Neural cell (in vitro differentiated cells): Measurements from ENCODE around the gene CUX1. TPM values are rescaled to one million over a fixed set of nuclear protein-coding genes. Genes with fewer than 3 reads are reported as not detected.

Experiments
- H2AFZ ChIP-seq: fragments of 200-600, 300-800 bp; sonication (generic), shearing (Covaris generic); 2 replicates; pipeline ENCODE4 v1.6.0; 2014; ENCODE audit warnings: low read depth, mild to moderate bottlenecking, antibody characterized with exemption, low read length, moderate library complexity
- H3F3A ChIP-seq: fragments of 200-600 bp; shearing (Covaris generic); 2 replicates; pipeline ENCODE4 v1.6.1; 2016; ENCODE audit warnings: mild to moderate bottlenecking, moderate library complexity, mixed read lengths, antibody characterized with exemption, low read length; ENCODE audit not compliant: insufficient read depth, poor library complexity, severe bottlenecking
- H3K27ac ChIP-seq: fragments of 200-600, 300-800 bp; sonication (generic), shearing (Covaris generic); 2 replicates; pipeline ENCODE4 v1.5.1; 2014; ENCODE audit warnings: mild to moderate bottlenecking, low read length, moderate library complexity
- H3K27me3 ChIP-seq: fragments of 300-800, 200-600 bp; sonication (generic), shearing (Covaris generic); 2 replicates; pipeline ENCODE4 v1.6.0; 2014; ENCODE audit warnings: mild to moderate bottlenecking, low read depth, low read length, moderate library complexity; ENCODE audit not compliant: insufficient read depth
- H3K36me3 ChIP-seq: fragments of 300-800, 200-600 bp; sonication (generic), shearing (Covaris generic); 2 replicates; pipeline ENCODE4 v1.5.1; 2014; ENCODE audit warnings: mild to moderate bottlenecking, antibody characterized with exemption, low read length, moderate library complexity; ENCODE audit not compliant: insufficient read depth
- H3K4me2 ChIP-seq: fragments of 300-800, 200-600 bp; sonication (generic), shearing (Covaris generic); 2 replicates; pipeline ENCODE4 v1.6.0; 2014; ENCODE audit warnings: mild to moderate bottlenecking, low read length
- H3K4me3 ChIP-seq: fragments of 300-800, 200-600 bp; sonication (generic), shearing (Covaris generic); 2 replicates; pipeline ENCODE4 v1.5.1; 2014; ENCODE audit warnings: mild to moderate bottlenecking, low read length, moderate library complexity
- H3K79me2 ChIP-seq: fragments of 200-600 bp; shearing (Covaris generic); replicated peaks from 2 replicates; pipeline ENCODE4 v1.6.0; 2014; ENCODE audit warnings: mild to moderate bottlenecking, low read length, moderate library complexity; ENCODE audit not compliant: insufficient read depth
- H3K9ac ChIP-seq: fragments of 300-800, 200-600 bp; sonication (generic), shearing (Covaris generic); 2 replicates; pipeline ENCODE4 v1.6.1; 2016; ENCODE audit warnings: mild to moderate bottlenecking, low read length, mixed read lengths
- H3K9me2 ChIP-seq: fragments of 200-600 bp; shearing (Covaris generic); 2 replicates; pipeline ENCODE4 v1.6.1; 2016; ENCODE audit warnings: mild to moderate bottlenecking, low read length, mixed read lengths; ENCODE audit not compliant: insufficient read depth
- H3K9me3 ChIP-seq: fragments of 200-600, 300-800 bp; sonication (generic), shearing (Covaris generic); 2 replicates; pipeline ENCODE4 v1.6.1; 2016; ENCODE audit warnings: mild to moderate bottlenecking, mixed run types, low read length, moderate library complexity, mixed read lengths
- H4K20me1 ChIP-seq: fragments of 200-600 bp; shearing (Covaris generic); 2 replicates; pipeline ENCODE4 v1.6.1; 2016; ENCODE audit warnings: mild to moderate bottlenecking, mixed run types; ENCODE audit not compliant: insufficient read depth
- EP300 ChIP-seq: fragments of 450-650 bp; conservative IDR thresholded peaks from 2 replicates; pipeline ENCODE4 v1.6.1; 2014; ENCODE audit warnings: antibody characterized with exemption, mild to moderate bottlenecking, moderate library complexity; ENCODE audit not compliant: poor library complexity, severe bottlenecking
- EZH2 ChIP-seq: fragments of 200-600, 300-800 bp; shearing (Covaris generic), sonication (generic); IDR thresholded peaks from 2 replicates; pipeline ENCODE4 v1.6.1; 2014; ENCODE audit warnings: antibody characterized with exemption, low read length, borderline replicate concordance, mild to moderate bottlenecking; ENCODE audit not compliant: insufficient read depth, poor library complexity, severe bottlenecking
- MXI1 ChIP-seq: fragments of 450-650 bp; conservative IDR thresholded peaks from 2 replicates; pipeline ENCODE4 v1.6.1; 2014; ENCODE audit warnings: antibody characterized with exemption, mild to moderate bottlenecking; ENCODE audit not compliant: poor library complexity, severe bottlenecking
- POLR2AphosphoS5 ChIP-seq: IDR thresholded peaks from 2 replicates; pipeline ENCODE4 v1.6.1; 2012
- RAD21 ChIP-seq: fragments of 450-650 bp; conservative IDR thresholded peaks from 2 replicates; pipeline ENCODE4 v1.6.1; 2014; ENCODE audit warnings: antibody characterized with exemption, mild to moderate bottlenecking, moderate library complexity
- SMC3 ChIP-seq: fragments of 450-650 bp; conservative IDR thresholded peaks from 2 replicates; pipeline ENCODE4 v1.6.1; 2014; ENCODE audit warnings: antibody characterized with exemption, mild to moderate bottlenecking, moderate library complexity; ENCODE audit not compliant: poor library complexity
- TAF1 ChIP-seq: IDR thresholded peaks from 2 replicates; pipeline ENCODE4 v1.6.1; 2012; ENCODE audit warnings: low read depth
- polyA plus RNA-seq: library from polyadenylated mRNA; depleted of rRNA; stranded (reverse); fragments of >200 nt; gene quantifications from 2 replicates; pipeline ENCODE4 v1.2.3, GENCODE V29; 2014
- TF ChIP-seq, protein P1 (sequence below): IDR thresholded peaks from 2 replicates; pipeline ENCODE4 v1.6.1; 2012; ENCODE audit warnings: borderline replicate concordance
- TF ChIP-seq, protein P2 (sequence below): fragments of 450-650 bp; IDR thresholded peaks from 2 replicates; pipeline ENCODE4 v1.5.1; 2014; ENCODE audit warnings: antibody characterized with exemption, mild to moderate bottlenecking, moderate library complexity; ENCODE audit not compliant: poor library complexity, severe bottlenecking

CUX1 gene
- polyA plus RNA-seq, 1 donor from 2014 or later, result 26.6 TPM

DNA sequence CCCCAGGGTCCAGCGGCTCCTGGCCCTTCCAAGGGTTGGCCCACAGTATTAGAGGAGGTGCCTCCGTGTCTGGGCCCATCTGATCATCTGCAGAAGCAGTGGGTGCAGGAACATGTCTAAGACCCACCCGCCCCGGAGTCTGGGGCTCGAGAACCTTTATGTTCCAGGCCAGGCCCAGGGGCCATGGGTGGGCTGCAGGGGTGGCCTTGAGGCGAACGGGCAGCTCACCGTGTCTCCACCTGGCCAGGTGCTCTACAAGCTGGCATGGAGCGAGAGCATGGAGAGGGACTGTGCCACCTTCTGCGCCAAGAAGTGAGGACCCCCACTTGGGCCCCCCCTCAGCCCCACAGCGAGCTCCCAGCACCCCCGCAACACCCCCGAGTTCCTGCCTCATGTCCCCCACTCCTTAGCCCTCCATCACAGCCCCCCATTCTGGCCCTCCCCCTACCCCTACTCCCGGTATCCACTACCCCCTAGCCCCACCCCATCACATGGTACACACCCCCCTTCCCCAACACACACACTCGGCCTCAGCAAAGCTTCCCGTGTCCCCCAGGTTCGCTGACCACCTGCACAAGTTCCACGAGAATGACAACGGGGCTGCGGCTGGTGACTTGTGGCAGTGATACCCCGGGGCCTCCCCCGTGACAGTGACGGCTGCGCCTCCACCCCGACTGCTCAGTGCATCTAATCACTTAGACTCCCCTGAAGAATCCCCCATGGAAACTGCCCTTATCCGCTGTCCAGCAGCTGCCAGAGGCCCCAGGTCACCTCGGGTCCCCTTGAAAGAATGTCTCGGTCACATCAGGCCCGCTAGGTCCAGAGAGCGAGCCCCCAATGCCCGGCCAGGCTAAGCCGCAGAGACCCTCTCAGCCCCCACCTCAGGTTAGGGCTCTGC is 465.3 kb downstream of the CUX1 start:
- no peak for TF ChIP-seq EP300
- no peak for TF ChIP-seq MXI1
- Histone ChIP-seq H3K9me2 (no peaks in the 10 kb centered on the region), H3K9me3 (no peaks in the 10 kb centered on the region), H3K36me3 (no peaks in the 10 kb centered on the region), H3K27ac (no peak overlapping the region), H3K4me2 (no peak overlapping the region), H3K27me3 (no peaks in the 10 kb centered on the region), H2AFZ (no peak overlapping the region), H4K20me1 (no peaks in the 10 kb centered on the region), H3F3A (no peaks in the 10 kb centered on the region), H3K9ac (no peak overlapping the region), H3K79me2 (peaks cover 3% of the 10 kb centered on the region), H3K4me3 (no peak overlapping the region)

DNA sequence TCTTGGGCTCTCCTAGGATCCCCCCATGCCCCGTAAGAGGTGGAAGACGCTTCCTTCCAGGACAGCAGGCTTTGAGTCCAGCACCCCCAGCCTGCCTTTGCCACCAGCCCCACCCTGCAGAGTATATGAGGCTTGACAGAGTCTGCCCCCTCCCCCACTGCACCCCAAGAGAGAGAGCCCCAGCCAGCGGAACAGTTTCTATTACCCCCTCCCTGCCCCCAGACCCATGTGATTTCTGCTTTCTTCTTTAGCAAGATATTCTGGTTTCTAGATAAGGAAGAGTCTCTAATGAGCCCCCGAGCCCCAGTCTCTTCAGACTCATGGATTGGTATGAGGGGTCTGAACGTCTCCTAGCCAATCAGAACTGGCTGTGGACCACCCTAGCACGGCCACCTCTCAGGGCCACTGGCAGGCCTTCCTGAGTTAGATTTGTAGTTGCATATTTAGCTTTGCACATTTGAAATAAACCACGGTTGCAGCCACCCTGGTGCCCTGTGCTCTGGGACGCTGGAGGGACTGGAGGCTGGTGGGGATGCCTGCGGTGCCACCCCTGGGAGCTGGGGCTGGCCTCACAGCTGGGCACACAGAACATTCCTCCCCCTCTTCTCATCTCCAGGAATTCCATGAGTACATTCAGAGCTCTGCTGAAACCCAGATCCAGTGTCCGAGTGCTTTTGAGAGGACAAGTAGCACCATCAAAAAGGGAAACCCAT is 466.2 kb downstream of the CUX1 start:
- Histone ChIP-seq H3K27ac (no peak overlapping the region), H4K20me1 (peaks cover 7% of the 10 kb centered on the region), H2AFZ (no peak overlapping the region), H3K4me2 (no peak overlapping the region), H3K9me3 (no peaks in the 10 kb centered on the region), H3K27me3 (no peaks in the 10 kb centered on the region), H3K36me3 (no peaks in the 10 kb centered on the region), H3K79me2 (peaks cover 12% of the 10 kb centered on the region), H3K9me2 (no peaks in the 10 kb centered on the region), H3F3A (no peaks in the 10 kb centered on the region), H3K4me3 (no peak overlapping the region), H3K9ac (no peak overlapping the region)
- no peak for TF ChIP-seq TAF1
- no peak for TF ChIP-seq EZH2
- TF ChIP-seq, protein P1, sequence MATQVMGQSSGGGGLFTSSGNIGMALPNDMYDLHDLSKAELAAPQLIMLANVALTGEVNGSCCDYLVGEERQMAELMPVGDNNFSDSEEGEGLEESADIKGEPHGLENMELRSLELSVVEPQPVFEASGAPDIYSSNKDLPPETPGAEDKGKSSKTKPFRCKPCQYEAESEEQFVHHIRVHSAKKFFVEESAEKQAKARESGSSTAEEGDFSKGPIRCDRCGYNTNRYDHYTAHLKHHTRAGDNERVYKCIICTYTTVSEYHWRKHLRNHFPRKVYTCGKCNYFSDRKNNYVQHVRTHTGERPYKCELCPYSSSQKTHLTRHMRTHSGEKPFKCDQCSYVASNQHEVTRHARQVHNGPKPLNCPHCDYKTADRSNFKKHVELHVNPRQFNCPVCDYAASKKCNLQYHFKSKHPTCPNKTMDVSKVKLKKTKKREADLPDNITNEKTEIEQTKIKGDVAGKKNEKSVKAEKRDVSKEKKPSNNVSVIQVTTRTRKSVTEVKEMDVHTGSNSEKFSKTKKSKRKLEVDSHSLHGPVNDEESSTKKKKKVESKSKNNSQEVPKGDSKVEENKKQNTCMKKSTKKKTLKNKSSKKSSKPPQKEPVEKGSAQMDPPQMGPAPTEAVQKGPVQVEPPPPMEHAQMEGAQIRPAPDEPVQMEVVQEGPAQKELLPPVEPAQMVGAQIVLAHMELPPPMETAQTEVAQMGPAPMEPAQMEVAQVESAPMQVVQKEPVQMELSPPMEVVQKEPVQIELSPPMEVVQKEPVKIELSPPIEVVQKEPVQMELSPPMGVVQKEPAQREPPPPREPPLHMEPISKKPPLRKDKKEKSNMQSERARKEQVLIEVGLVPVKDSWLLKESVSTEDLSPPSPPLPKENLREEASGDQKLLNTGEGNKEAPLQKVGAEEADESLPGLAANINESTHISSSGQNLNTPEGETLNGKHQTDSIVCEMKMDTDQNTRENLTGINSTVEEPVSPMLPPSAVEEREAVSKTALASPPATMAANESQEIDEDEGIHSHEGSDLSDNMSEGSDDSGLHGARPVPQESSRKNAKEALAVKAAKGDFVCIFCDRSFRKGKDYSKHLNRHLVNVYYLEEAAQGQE, result no peak
- no peak for TF ChIP-seq POLR2AphosphoS5
- no peak for TF ChIP-seq EP300
- TF ChIP-seq SMC3, result no peak
- TF ChIP-seq MXI1, result no peak
- TF ChIP-seq, protein P2, sequence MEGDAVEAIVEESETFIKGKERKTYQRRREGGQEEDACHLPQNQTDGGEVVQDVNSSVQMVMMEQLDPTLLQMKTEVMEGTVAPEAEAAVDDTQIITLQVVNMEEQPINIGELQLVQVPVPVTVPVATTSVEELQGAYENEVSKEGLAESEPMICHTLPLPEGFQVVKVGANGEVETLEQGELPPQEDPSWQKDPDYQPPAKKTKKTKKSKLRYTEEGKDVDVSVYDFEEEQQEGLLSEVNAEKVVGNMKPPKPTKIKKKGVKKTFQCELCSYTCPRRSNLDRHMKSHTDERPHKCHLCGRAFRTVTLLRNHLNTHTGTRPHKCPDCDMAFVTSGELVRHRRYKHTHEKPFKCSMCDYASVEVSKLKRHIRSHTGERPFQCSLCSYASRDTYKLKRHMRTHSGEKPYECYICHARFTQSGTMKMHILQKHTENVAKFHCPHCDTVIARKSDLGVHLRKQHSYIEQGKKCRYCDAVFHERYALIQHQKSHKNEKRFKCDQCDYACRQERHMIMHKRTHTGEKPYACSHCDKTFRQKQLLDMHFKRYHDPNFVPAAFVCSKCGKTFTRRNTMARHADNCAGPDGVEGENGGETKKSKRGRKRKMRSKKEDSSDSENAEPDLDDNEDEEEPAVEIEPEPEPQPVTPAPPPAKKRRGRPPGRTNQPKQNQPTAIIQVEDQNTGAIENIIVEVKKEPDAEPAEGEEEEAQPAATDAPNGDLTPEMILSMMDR, result no peak
- TF ChIP-seq RAD21, result no peak
